ENCODE results near the gene CHMP6. TPM values are rescaled to one million over a fixed set of nuclear protein-coding genes. Genes with fewer than 3 reads are reported as not detected.

Gene CHMP6
- total RNA-seq, 2 experiments from 2014 or later = 29.8 to 34.6 TPM

GRCh38 chr17:80951121-80952090 lies 40.2 kb upstream of the CHMP6 start:
- no peaks in the 10 kb centered on the region for H3K27me3 Mint-ChIP-seq
- CTCF ChIA-PET = no interaction called here
- ATAC-seq (no peak), DNase-seq (peak; percentile 54)
- no peak overlapping the region for H3K4me3 Mint-ChIP-seq
- peak overlapping the region; percentile 40 for H3K27ac Mint-ChIP-seq
- H3K9me3 Mint-ChIP-seq (ENCODE audit: low read depth) = no peaks in the 10 kb centered on the region
- H3K36me3 Mint-ChIP-seq = peaks cover 32% of the 10 kb centered on the region
- H3K4me1 Mint-ChIP-seq = peaks cover 21% of the 10 kb centered on the region

DNA sequence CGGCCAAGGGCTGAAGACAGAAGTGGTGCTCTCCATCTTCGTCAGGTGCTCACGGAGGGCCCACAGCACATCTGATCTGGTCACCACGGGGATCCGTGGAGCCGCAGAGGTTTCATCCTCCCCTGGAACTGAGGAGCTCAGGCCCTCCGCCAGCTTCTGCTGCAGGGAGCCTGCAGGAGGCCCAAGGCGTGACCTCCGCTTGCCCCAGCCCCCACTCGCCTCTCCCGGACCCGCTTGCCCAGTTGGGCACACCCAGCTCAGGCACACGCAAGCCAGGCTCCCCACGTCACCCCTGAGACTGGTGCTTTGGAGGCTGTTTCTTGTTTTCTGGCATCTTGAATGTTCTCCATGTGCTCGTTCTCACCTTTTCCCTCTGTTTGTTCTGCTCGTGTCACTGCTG lies 39.4 kb upstream of the CHMP6 start:
- DNase-seq = no peak
- CTCF ChIA-PET = no interaction called here
- Mint-ChIP-seq H3K27me3 (no peaks in the 10 kb centered on the region), H3K4me3 (no peak overlapping the region), H3K36me3 (peaks cover 23% of the 10 kb centered on the region), H3K9me3 (ENCODE audit: low read depth) (no peaks in the 10 kb centered on the region), H3K27ac (no peak overlapping the region), H3K4me1 (peaks cover 13% of the 10 kb centered on the region)
- no peak for ATAC-seq

- H3K27ac Mint-ChIP-seq = no peak overlapping the region
- no peak overlapping the region for H3K4me3 Mint-ChIP-seq
- peaks cover 16% of the 10 kb centered on the region for H3K36me3 Mint-ChIP-seq
- ATAC-seq = no peak
- CTCF ChIA-PET = no interaction called here
- H3K27me3 Mint-ChIP-seq = no peaks in the 10 kb centered on the region
- H3K4me1 Mint-ChIP-seq = peaks cover 13% of the 10 kb centered on the region
- DNase-seq = no peak
- no peaks in the 10 kb centered on the region for H3K9me3 Mint-ChIP-seq (ENCODE audit: low read depth)
Measured at GRCh38 chr17:80953471-80954315, 37.9 kb upstream of the CHMP6 start.

- Mint-ChIP-seq H3K4me3 (no peak overlapping the region), H3K27ac (no peak overlapping the region), H3K27me3 (no peaks in the 10 kb centered on the region), H3K36me3 (peaks cover 16% of the 10 kb centered on the region), H3K4me1 (peaks cover 13% of the 10 kb centered on the region), H3K9me3 (ENCODE audit: low read depth) (no peaks in the 10 kb centered on the region)
- CTCF ChIA-PET = no interaction called here
- ATAC-seq (no peak), DNase-seq (no peak)
Measured at GRCh38 chr17:80955078-80955477, 36.6 kb upstream of the CHMP6 start.

GRCh38 chr17:80955671-80956280 lies 35.9 kb upstream of the CHMP6 start:
- H3K4me3 Mint-ChIP-seq = no peak overlapping the region
- H3K27ac Mint-ChIP-seq = peak overlapping the region; percentile 26
- DNase-seq = no peak
- no peak for ATAC-seq
- peaks cover 14% of the 10 kb centered on the region for H3K36me3 Mint-ChIP-seq
- H3K9me3 Mint-ChIP-seq (ENCODE audit: low read depth) = no peaks in the 10 kb centered on the region
- CTCF ChIA-PET = interaction anchor here (1.8 kb wide), 1 partner anchor 529 kb away, joined by 5 read pairs; no protein-coding TSS in a partner anchor
- H3K4me1 Mint-ChIP-seq = peaks cover 10% of the 10 kb centered on the region
- no peaks in the 10 kb centered on the region for H3K27me3 Mint-ChIP-seq

DNA sequence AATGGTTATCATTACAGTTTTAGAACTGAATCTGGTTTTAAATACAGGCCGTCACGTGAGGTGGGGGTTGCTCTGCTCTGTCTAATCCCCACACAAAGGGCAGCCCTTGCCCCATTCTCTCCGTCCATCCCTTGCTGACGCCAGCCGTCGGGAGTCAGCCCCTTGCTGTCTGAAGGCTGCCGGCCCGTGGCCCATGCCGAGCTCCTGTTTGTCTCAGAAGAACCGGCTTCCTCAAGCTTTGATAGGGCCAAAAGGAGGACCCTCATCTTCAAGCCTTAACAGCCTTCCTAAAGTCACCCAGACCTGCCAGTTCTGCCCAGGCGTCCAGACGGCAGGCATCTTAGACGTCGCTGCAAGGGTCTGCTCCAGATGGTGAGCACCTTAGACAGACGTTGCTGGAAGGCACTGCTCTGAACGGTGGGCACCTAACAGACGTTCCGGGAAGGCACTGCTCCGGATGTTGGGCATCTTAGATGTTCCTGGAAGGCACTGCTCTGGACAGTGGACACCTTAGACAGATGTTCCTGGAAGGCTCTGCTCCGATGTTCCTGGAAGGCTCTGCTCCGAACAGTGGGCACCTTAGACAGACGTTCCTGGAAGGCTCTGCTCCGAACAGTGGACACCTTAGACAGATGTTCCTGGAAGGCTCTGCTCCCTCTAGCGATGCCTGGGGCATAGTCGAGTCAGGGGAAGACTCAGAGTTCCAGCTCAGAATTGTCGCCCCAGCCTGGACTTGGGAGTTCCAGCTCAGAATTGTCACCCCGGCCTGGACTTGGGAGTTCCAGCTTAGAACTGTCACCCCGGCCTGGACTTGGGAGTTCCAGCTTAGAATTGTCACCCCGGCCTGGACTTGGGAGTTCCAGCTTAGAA lies 35.1 kb upstream of the CHMP6 start:
- DNase-seq (no peak), ATAC-seq (no peak)
- Mint-ChIP-seq H3K27ac (no peak overlapping the region), H3K4me3 (no peak overlapping the region), H3K36me3 (peaks cover 14% of the 10 kb centered on the region), H3K9me3 (ENCODE audit: low read depth) (no peaks in the 10 kb centered on the region), H3K4me1 (peaks cover 2% of the 10 kb centered on the region), H3K27me3 (no peaks in the 10 kb centered on the region)
- CTCF ChIA-PET = interaction anchor here (1.2 to 1.8 kb wide), 2 partner anchors 15 to 529 kb away, joined by 3 to 5 read pairs; no protein-coding TSS in a partner anchor

- peaks cover 14% of the 10 kb centered on the region for H3K36me3 Mint-ChIP-seq
- no peaks in the 10 kb centered on the region for H3K4me1 Mint-ChIP-seq
- no peak for ATAC-seq
- no peak overlapping the region for H3K4me3 Mint-ChIP-seq
- CTCF ChIA-PET = interaction anchor here (1.2 to 1.8 kb wide), 2 partner anchors 14 to 530 kb away, joined by 3 to 5 read pairs; no protein-coding TSS in a partner anchor
- DNase-seq = no peak
- no peak overlapping the region for H3K27ac Mint-ChIP-seq
- H3K9me3 Mint-ChIP-seq (ENCODE audit: low read depth) = no peaks in the 10 kb centered on the region
- H3K27me3 Mint-ChIP-seq = no peaks in the 10 kb centered on the region
Measured at GRCh38 chr17:80957461-80957941, 34.1 kb upstream of the CHMP6 start.

DNA sequence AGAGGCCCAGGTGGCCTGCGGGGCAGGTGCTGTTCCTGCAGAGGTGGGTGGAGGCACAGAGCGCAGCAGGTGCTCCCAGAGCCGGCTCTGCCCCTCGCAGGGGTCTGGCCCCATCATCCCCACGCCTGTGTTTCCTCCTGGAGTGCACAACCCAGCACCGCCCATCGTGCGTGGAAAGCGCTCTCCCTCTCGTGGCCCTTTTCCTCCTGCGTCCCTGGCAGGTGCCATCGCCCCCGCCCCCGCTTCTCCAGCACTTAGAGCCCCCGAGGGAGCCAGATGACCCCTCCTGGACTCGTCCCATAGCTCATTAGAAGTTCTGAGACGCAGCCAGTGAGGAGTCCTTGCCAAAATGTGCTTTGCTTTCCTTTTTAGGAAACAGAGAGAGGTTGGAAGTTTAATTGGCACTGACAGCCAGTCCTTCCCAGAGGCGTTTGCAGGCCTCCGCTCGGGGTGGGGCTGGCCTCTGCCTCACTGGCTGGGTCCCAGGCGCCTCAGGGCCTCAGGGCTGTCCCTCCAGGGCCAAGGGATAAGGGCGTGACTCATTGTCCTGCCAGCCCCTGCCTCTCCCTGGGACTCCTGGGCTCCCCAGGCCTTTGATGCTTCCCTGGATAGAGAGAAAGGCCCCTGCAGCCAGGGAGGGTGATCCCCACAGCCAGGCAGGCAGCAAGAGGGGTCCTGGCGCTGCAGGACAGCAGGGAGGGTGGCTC lies 32.2 kb upstream of the CHMP6 start:
- Mint-ChIP-seq H3K27ac (no peak overlapping the region), H3K4me1 (no peaks in the 10 kb centered on the region), H3K4me3 (no peak overlapping the region), H3K9me3 (ENCODE audit: low read depth) (no peaks in the 10 kb centered on the region), H3K27me3 (no peaks in the 10 kb centered on the region), H3K36me3 (peaks cover 7% of the 10 kb centered on the region)
- CTCF ChIA-PET = interaction anchor here (0.6 kb wide), 1 partner anchor 315 kb away, joined by 3 read pairs; no protein-coding TSS in a partner anchor
- no peak for ATAC-seq
- DNase-seq = no peak

DNA sequence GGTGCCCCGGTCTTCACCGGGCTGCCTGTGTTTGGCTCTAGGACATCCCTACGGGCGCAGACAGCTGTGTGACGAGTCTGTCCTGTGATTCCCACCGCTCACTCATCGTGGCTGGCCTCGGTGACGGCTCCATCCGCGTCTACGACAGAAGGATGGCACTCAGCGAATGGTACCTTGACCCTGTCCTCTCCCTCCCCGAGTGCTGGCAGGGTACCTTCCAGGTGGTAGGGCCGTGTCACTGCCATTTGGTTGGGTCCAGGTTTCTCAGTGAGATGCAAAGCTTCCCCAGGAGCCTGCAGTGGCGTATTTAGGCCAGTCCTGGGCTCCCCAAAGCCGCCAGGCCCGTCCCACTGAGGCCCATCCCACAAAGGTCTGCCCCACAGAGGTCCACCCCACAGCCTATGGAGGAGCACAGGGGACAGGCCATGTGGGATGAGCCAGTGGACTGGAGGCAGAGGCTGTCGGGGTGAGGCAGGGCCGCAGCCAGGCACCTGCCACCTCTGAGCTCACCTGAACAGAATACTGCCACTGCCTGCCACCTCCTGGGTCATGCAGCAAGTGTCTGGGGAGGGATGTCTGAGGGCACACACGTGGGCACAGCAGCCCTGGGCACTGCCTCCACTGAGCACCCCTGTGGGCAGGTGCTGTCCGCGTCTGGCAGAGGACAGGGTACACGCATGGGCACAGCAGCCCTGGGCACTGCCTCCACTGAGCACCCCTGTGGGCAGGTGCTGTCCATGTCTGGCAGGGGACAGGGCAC lies 31.4 kb upstream of the CHMP6 start:
- Mint-ChIP-seq H3K4me1 (no peaks in the 10 kb centered on the region), H3K9me3 (ENCODE audit: low read depth) (no peaks in the 10 kb centered on the region), H3K4me3 (no peak overlapping the region), H3K27me3 (no peaks in the 10 kb centered on the region), H3K36me3 (peaks cover 1% of the 10 kb centered on the region), H3K27ac (no peak overlapping the region)
- no peak for ATAC-seq
- no peak for DNase-seq
- CTCF ChIA-PET = no interaction called here

DNA sequence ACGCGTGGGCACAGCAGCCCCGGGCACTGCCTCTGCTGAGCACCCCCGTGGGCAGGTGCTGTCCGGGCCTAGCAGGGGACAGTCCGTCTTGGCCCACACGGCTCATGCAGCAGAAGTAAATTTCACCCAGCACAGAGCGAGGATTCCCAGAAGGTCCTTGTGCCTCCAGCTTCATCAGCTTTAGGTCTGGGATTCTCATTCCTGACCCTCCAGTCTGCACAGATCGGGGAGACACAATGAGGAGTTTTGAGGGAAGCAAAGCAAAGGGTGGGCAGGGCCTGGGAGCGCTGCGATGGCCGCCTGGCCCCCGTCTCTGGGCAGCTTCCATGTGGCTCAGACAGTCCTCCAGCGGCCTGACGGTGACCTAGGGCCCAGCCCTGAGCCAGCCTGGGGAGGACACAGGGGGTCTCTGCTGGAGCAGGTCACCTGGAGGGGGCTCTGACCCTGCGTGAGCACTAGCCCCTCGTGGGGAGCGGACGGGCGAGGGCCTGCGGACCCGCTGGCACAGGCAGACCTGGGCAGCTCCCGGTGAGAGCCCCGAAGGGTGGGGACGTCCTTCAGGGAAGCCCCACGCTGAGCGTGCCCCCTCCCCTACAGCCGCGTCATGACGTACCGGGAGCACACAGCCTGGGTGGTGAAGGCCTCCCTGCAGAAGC lies 30.7 kb upstream of the CHMP6 start:
- H3K27me3 Mint-ChIP-seq = no peaks in the 10 kb centered on the region
- peaks cover 4% of the 10 kb centered on the region for H3K36me3 Mint-ChIP-seq
- no peak for DNase-seq
- no peaks in the 10 kb centered on the region for H3K4me1 Mint-ChIP-seq
- no peaks in the 10 kb centered on the region for H3K9me3 Mint-ChIP-seq (ENCODE audit: low read depth)
- H3K27ac Mint-ChIP-seq = no peak overlapping the region
- H3K4me3 Mint-ChIP-seq = no peak overlapping the region
- no peak for ATAC-seq
- CTCF ChIA-PET = interaction anchor here (1.2 kb wide), 1 partner anchor 11 kb away, joined by 3 read pairs; no protein-coding TSS in a partner anchor
